ENCODE results near the gene BTRC.
"Not testable (repeated sequence)": the region's sequence is repeated elsewhere in the genome, so short reads cannot be mapped to it uniquely, and the experiment has no call there.

Gene BTRC

GRCh38 chr10:101587725-101588653, 234.0 kb downstream of the BTRC start, which contains the start of the genes DPCD and POLL:
TSS of gene DPCD (plus strand) at chr10:101588321. CDS start at chr10:101588337, 16 bp downstream.
TSS of gene POLL (minus strand) at chr10:101588257. CDS start at chr10:101587360, 897 bp downstream.
- Histone ChIP-seq H3K27ac (ENCODE audit: low read depth, low read length) (peak within 1 kb of the TSS; percentile 51), H3K4me3 (ENCODE audit: low read length) (peak within 1 kb of the TSS; percentile 97), H3K36me3 (ENCODE audit: control insufficient read depth, insufficient read depth, low read length) (peaks cover 15% of the 10 kb centered on the region), H3K9ac (ENCODE audit: low read length) (peak within 1 kb of the TSS; percentile 63), H3K27me3 (ENCODE audit: control insufficient read depth, insufficient read depth, low read length) (no peaks in the 10 kb centered on the region), H3K4me1 (ENCODE audit: control insufficient read depth, insufficient read depth, low read length) (peaks cover 4% of the 10 kb centered on the region)

GRCh38 chr10:101588879-101589278, 234.9 kb downstream of the BTRC start:
- Histone ChIP-seq H3K27me3 (ENCODE audit: control insufficient read depth, insufficient read depth, low read length) (no peaks in the 10 kb centered on the region), H3K27ac (ENCODE audit: low read depth, low read length) (no peak overlapping the region), H3K4me1 (ENCODE audit: control insufficient read depth, insufficient read depth, low read length) (peaks cover 4% of the 10 kb centered on the region), H3K4me3 (ENCODE audit: low read length) (peak overlapping the region; percentile 97), H3K9ac (ENCODE audit: low read length) (no peak overlapping the region), H3K36me3 (ENCODE audit: control insufficient read depth, insufficient read depth, low read length) (peaks cover 9% of the 10 kb centered on the region)

- not testable (repeated sequence) for H3K27ac ChIP-seq (ENCODE audit: low read depth, low read length); H3K4me1 ChIP-seq (ENCODE audit: control insufficient read depth, insufficient read depth, low read length); H3K36me3 ChIP-seq (ENCODE audit: control insufficient read depth, insufficient read depth, low read length); H3K27me3 ChIP-seq (ENCODE audit: control insufficient read depth, insufficient read depth, low read length); H3K4me3 ChIP-seq (ENCODE audit: low read length); H3K9ac ChIP-seq (ENCODE audit: low read length)
These were observed 239.4 kb downstream of the BTRC start for GRCh38 chr10:101593331-101593730.

DNA sequence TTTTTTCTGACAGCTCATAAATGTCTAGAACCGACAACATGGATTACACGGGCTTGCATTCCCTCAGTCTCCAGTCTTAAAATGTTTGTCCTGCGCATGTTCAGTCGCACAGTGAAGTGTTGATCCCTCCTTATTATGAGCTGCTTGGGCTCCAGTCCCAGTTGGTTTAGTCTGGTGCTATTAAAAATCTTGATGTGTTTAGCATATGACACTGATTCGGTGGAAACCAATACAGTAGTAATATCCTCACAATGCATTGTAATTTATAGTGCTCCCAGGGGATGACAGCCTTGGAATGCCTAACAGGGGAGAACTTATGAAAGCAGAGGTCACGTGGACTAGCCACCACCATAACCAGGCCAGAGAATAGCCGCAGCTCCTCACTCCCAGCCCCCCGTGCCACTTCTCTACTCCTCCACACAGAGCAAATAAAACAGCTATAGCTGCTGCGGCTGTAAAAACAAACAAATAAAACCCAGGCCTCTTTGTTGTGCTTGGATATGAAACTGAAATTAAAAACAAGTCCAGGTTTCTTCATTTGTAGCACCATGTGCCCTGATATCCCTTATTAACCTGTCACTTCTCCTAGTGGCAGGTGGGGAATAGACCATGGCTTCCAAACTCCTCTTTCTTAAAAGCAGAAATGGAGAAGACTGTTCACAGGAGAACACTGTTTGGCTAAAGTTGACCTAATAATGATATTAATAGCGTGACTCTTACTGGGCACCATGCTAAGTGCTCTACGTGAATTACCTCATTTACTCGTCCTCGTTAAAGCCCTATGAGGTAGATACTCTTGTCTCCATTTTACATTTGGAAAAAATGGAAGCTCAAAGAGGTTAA, 241.8 kb downstream of the BTRC start:
- Histone ChIP-seq H3K27me3 (ENCODE audit: control insufficient read depth, insufficient read depth, low read length) (no peaks in the 10 kb centered on the region), H3K9ac (ENCODE audit: low read length) (no peak overlapping the region), H3K4me1 (ENCODE audit: control insufficient read depth, insufficient read depth, low read length) (no peaks in the 10 kb centered on the region), H3K36me3 (ENCODE audit: control insufficient read depth, insufficient read depth, low read length) (no peaks in the 10 kb centered on the region), H3K4me3 (ENCODE audit: low read length) (no peak overlapping the region), H3K27ac (ENCODE audit: low read depth, low read length) (no peak overlapping the region)

GRCh38 chr10:101597091-101597900, 243.3 kb downstream of the BTRC start:
- H3K4me1 ChIP-seq (ENCODE audit: control insufficient read depth, insufficient read depth, low read length): no peaks in the 10 kb centered on the region
- no peak overlapping the region for H3K27ac ChIP-seq (ENCODE audit: low read depth, low read length)
- no peak overlapping the region for H3K4me3 ChIP-seq (ENCODE audit: low read length)
- H3K27me3 ChIP-seq (ENCODE audit: control insufficient read depth, insufficient read depth, low read length): no peaks in the 10 kb centered on the region
- no peak overlapping the region for H3K9ac ChIP-seq (ENCODE audit: low read length)
- no peaks in the 10 kb centered on the region for H3K36me3 ChIP-seq (ENCODE audit: control insufficient read depth, insufficient read depth, low read length)

GRCh38 chr10:101601541-101601940, 247.6 kb downstream of the BTRC start:
- Histone ChIP-seq H3K4me1 (ENCODE audit: control insufficient read depth, insufficient read depth, low read length) (no peaks in the 10 kb centered on the region), H3K27me3 (ENCODE audit: control insufficient read depth, insufficient read depth, low read length) (no peaks in the 10 kb centered on the region), H3K36me3 (ENCODE audit: control insufficient read depth, insufficient read depth, low read length) (peaks cover 2% of the 10 kb centered on the region), H3K27ac (ENCODE audit: low read depth, low read length) (no peak overlapping the region), H3K9ac (ENCODE audit: low read length) (no peak overlapping the region), H3K4me3 (ENCODE audit: low read length) (no peak overlapping the region)

DNA sequence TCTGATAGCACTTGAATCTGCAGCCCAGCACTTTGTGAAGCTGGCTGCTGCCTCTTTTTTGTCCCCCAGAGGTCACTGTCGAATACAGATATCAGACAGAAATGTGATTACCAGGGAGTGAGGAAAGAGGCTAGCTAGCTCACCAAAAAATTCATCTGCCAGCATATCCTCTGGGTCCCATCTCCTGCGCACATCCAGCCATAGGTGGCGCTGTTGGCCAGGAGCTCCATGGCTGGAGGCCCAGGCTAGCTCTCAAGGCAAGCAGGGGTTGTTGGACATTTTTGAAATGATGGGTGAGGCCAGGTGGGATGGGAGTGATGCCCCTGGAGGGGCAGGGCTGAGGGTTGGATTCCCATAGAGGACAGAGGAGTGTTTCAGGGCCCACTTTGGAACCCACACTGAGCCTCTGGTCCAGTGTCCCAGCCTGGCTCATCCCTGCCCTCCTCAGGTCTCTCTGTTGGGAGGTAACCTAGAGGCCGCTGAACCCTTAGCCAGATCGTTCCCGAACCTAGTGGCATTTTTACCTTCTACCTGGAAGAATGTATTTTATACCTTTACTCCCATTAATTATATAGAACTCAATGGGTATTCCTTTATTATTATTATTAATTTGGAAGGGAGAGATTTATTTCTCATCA, 248.9 kb downstream of the BTRC start:
- H3K4me3 ChIP-seq (ENCODE audit: low read length): no peak overlapping the region
- H3K9ac ChIP-seq (ENCODE audit: low read length): no peak overlapping the region
- no peaks in the 10 kb centered on the region for H3K4me1 ChIP-seq (ENCODE audit: control insufficient read depth, insufficient read depth, low read length)
- peaks cover 5% of the 10 kb centered on the region for H3K36me3 ChIP-seq (ENCODE audit: control insufficient read depth, insufficient read depth, low read length)
- no peaks in the 10 kb centered on the region for H3K27me3 ChIP-seq (ENCODE audit: control insufficient read depth, insufficient read depth, low read length)
- H3K27ac ChIP-seq (ENCODE audit: low read depth, low read length): no peak overlapping the region

Data from rectal smooth muscle tissue (tissue), 1 donor.